Uterus (tissue), 2 donors: ENCODE results near the gene SUCLG2.

Source experiments
- POLR2A ChIP-seq, 2 donors: fragments of 450-650 bp; IDR thresholded peaks; one replicate each; pipeline ENCODE4 v1.6.1; 2016; ENCODE audit warnings: antibody characterized with exemption in 2 of 2, mild to moderate bottlenecking in 1 of 2, moderate library complexity in 1 of 2
- TF ChIP-seq, protein P1 (sequence below), 4 experiments: fragments of 200-600 bp in 2 of 4; fragments of 450-650 bp in 2 of 4; sonication (generic) in 2 of 4; IDR thresholded peaks; one replicate each; pipeline ENCODE4 v1.5.1; 2016 to 2019; ENCODE audit warnings: antibody characterized with exemption in 4 of 4, mild to moderate bottlenecking in 2 of 4, moderate library complexity in 1 of 4

DNA sequence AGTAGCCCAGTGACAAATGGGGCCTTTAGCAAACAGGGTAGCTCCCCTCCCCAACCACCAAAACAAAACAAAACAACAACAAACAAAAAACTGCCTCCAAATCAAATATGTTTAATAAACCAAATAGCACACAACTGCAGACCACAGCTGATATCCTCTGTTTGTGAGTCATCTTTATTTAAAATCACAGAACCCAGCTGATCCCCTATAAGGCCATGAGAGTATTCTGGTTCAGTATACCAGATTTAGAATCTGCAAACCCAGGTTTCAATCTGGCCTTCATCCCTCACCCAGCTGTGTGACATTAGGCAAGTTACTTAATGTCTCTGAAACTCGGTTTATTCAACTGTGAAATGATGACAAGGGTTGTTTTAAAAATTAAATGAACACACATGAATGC, 124.5 kb downstream of the SUCLG2 start:
- TF ChIP-seq, protein P1, sequence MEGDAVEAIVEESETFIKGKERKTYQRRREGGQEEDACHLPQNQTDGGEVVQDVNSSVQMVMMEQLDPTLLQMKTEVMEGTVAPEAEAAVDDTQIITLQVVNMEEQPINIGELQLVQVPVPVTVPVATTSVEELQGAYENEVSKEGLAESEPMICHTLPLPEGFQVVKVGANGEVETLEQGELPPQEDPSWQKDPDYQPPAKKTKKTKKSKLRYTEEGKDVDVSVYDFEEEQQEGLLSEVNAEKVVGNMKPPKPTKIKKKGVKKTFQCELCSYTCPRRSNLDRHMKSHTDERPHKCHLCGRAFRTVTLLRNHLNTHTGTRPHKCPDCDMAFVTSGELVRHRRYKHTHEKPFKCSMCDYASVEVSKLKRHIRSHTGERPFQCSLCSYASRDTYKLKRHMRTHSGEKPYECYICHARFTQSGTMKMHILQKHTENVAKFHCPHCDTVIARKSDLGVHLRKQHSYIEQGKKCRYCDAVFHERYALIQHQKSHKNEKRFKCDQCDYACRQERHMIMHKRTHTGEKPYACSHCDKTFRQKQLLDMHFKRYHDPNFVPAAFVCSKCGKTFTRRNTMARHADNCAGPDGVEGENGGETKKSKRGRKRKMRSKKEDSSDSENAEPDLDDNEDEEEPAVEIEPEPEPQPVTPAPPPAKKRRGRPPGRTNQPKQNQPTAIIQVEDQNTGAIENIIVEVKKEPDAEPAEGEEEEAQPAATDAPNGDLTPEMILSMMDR (IDR thresholded peaks at IDR 0.05), result no peak
- no peak for TF ChIP-seq POLR2A (IDR thresholded peaks at IDR 0.05)
